Uterus (tissue), 2 donors: ENCODE data around the gene S1PR3.

ENCODE experiments used
- POLR2A ChIP-seq, 2 donors: fragments of 450-650 bp; IDR thresholded peaks; one replicate each; pipeline ENCODE4 v1.6.1; 2016; ENCODE audit warnings: antibody characterized with exemption in 2 of 2, mild to moderate bottlenecking in 1 of 2, moderate library complexity in 1 of 2
- TF ChIP-seq, protein P1 (sequence below), 4 experiments: fragments of 200-600 bp in 2 of 4; fragments of 450-650 bp in 2 of 4; sonication (generic) in 2 of 4; IDR thresholded peaks; one replicate each; pipeline ENCODE4 v1.5.1; 2016 to 2019; ENCODE audit warnings: antibody characterized with exemption in 4 of 4, mild to moderate bottlenecking in 2 of 4, moderate library complexity in 1 of 4

DNA sequence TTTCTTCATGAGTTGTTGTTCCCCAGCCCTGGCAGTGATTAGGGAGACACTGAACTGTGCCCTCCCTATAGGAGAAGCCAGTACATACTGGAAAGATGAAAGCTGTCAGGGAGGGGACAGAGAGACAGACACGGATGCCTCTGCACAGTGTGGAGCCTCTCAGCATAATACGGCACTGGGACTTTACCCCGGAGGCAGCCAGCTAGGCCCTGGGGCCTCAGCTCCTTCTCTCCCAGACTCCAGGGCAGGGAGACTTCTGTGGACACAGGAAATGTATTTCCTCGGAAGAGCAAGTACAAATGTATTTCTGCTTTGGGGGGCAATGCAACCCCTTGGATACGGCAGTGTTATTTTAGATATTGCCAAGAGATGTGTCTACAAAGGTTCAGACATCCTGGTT is 62.0 kb downstream of the S1PR3 start:
- TF ChIP-seq POLR2A (IDR thresholded peaks at IDR 0.05) = no peak
- TF ChIP-seq, protein P1, sequence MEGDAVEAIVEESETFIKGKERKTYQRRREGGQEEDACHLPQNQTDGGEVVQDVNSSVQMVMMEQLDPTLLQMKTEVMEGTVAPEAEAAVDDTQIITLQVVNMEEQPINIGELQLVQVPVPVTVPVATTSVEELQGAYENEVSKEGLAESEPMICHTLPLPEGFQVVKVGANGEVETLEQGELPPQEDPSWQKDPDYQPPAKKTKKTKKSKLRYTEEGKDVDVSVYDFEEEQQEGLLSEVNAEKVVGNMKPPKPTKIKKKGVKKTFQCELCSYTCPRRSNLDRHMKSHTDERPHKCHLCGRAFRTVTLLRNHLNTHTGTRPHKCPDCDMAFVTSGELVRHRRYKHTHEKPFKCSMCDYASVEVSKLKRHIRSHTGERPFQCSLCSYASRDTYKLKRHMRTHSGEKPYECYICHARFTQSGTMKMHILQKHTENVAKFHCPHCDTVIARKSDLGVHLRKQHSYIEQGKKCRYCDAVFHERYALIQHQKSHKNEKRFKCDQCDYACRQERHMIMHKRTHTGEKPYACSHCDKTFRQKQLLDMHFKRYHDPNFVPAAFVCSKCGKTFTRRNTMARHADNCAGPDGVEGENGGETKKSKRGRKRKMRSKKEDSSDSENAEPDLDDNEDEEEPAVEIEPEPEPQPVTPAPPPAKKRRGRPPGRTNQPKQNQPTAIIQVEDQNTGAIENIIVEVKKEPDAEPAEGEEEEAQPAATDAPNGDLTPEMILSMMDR (IDR thresholded peaks at IDR 0.05) = no peak
